Endothelial cell (in vitro differentiated cells): ENCODE results near the gene ZBTB20. TPM values are rescaled to one million over a fixed set of nuclear protein-coding genes. Genes with fewer than 3 reads are reported as not detected.

ENCODE experiments used
- DNase-seq: peaks from one replicate; pipeline ENCODE4 v3.0.0; 2021; ENCODE audit warnings: low spot score
- H3K27ac Mint-ChIP-seq: one replicate; pipeline ENCODE4 v1.8.0; 2021; ENCODE audit warnings: mixed read lengths, inconsistent platforms; ENCODE audit not compliant: unreplicated experiment
- H3K27me3 Mint-ChIP-seq: one replicate; pipeline ENCODE4 v1.8.0; 2021; ENCODE audit warnings: mild to moderate bottlenecking, moderate library complexity, mixed read lengths, inconsistent platforms; ENCODE audit not compliant: unreplicated experiment
- H3K36me3 Mint-ChIP-seq: one replicate; pipeline ENCODE4 v1.8.0; 2021; ENCODE audit warnings: mild to moderate bottlenecking, low read depth, mixed read lengths, inconsistent platforms; ENCODE audit not compliant: unreplicated experiment
- H3K4me1 Mint-ChIP-seq: one replicate; pipeline ENCODE4 v1.8.0; 2021; ENCODE audit warnings: mild to moderate bottlenecking, mixed read lengths, inconsistent platforms; ENCODE audit not compliant: unreplicated experiment
- H3K4me3 Mint-ChIP-seq: one replicate; pipeline ENCODE4 v1.8.0; 2021; ENCODE audit warnings: mild to moderate bottlenecking, mixed read lengths, inconsistent platforms; ENCODE audit not compliant: unreplicated experiment
- H3K9me3 Mint-ChIP-seq: one replicate; pipeline ENCODE4 v1.8.0; 2021; ENCODE audit warnings: mixed read lengths, inconsistent platforms; ENCODE audit not compliant: unreplicated experiment
- total RNA-seq: library from RNA; stranded (reverse); fragmentation: NEBNext Ultra II Directional; extraction: Animal tissue kit (Norgen Biotek cat#: 25700); gene quantifications from one replicate; pipeline ENCODE4 v1.2.1, GENCODE V29; 2021; ENCODE audit not compliant: unreplicated experiment
- TF ChIP-seq, protein P1 (sequence below): fragments of 200-600 bp; sonication (generic); IDR thresholded peaks from one replicate; pipeline ENCODE4 v1.5.0; 2021; ENCODE audit warnings: antibody characterized with exemption; ENCODE audit not compliant: unreplicated experiment

The ZBTB20 gene
- total RNA-seq, 1 donor from 2014 or later = 4.2 TPM

DNA sequence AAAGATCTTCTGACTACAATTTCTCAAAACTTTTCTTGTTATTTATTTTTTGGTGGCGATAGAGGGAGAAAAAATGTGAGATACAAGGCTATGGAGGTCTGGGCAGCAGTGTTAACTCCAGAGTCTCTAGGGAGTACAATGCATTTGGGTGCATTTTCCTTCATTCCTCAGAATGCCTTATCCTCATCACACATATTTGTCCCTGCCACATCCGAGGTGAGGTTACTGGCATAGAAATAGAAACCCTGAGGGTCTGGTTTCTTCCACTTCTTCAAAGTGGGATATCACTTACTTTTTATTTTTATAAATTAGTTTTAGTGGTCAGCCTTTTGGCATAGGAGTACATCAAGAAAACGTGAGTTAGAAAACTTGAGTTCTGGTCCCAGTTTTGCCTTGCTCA lies 702.9 kb downstream of the ZBTB20 start:
- H3K36me3 Mint-ChIP-seq = no peaks in the 10 kb centered on the region
- TF ChIP-seq, protein P1, sequence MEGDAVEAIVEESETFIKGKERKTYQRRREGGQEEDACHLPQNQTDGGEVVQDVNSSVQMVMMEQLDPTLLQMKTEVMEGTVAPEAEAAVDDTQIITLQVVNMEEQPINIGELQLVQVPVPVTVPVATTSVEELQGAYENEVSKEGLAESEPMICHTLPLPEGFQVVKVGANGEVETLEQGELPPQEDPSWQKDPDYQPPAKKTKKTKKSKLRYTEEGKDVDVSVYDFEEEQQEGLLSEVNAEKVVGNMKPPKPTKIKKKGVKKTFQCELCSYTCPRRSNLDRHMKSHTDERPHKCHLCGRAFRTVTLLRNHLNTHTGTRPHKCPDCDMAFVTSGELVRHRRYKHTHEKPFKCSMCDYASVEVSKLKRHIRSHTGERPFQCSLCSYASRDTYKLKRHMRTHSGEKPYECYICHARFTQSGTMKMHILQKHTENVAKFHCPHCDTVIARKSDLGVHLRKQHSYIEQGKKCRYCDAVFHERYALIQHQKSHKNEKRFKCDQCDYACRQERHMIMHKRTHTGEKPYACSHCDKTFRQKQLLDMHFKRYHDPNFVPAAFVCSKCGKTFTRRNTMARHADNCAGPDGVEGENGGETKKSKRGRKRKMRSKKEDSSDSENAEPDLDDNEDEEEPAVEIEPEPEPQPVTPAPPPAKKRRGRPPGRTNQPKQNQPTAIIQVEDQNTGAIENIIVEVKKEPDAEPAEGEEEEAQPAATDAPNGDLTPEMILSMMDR = no peak
- no peaks in the 10 kb centered on the region for H3K27me3 Mint-ChIP-seq
- no peak overlapping the region for H3K27ac Mint-ChIP-seq
- H3K9me3 Mint-ChIP-seq = no peaks in the 10 kb centered on the region
- H3K4me1 Mint-ChIP-seq = no peaks in the 10 kb centered on the region
- DNase-seq = no peak
- H3K4me3 Mint-ChIP-seq = no peak overlapping the region

DNA sequence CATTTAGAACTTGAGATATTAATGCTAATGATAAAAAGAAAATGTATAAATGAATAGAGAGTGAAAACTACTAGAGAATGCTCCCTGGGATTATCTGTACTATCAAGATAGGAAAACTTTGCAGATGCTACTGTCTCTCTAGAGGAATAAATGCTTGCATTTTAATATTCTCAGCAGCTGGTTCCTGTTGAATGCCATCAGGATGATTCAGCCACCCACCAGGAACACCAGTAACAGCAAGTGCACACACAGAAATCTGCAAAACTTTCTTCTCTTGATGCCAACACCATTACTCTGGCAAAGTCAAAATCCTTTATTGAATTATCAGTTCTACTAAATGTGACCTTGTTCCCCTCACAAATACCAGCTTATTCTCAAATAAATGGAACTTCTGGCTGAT lies 704.8 kb downstream of the ZBTB20 start:
- TF ChIP-seq, protein P1 = no peak
- no peaks in the 10 kb centered on the region for H3K4me1 Mint-ChIP-seq
- no peak for DNase-seq
- no peaks in the 10 kb centered on the region for H3K27me3 Mint-ChIP-seq
- no peak overlapping the region for H3K4me3 Mint-ChIP-seq
- H3K27ac Mint-ChIP-seq = no peak overlapping the region
- no peaks in the 10 kb centered on the region for H3K9me3 Mint-ChIP-seq
- no peaks in the 10 kb centered on the region for H3K36me3 Mint-ChIP-seq

DNA sequence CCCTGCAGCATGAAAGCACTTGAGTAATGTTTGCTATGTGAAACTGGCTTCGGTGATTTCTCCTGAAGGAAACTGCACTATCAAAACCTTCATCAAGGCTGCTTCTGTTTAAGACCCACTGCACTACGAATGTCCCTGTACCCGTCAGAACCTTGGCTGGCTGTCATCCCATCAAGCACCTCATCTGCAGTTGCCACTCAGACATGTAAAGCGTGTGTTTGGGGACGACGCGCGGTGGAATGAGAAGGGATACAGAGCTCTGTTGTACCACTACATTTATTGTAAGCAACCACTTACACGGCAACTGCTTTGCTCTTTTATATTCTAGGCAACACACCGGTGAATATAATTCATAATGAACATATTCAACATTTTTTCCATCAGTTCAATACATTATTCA lies 705.7 kb downstream of the ZBTB20 start:
- H3K36me3 Mint-ChIP-seq = no peaks in the 10 kb centered on the region
- no peak overlapping the region for H3K27ac Mint-ChIP-seq
- H3K27me3 Mint-ChIP-seq = no peaks in the 10 kb centered on the region
- no peak overlapping the region for H3K4me3 Mint-ChIP-seq
- TF ChIP-seq, protein P1 = no peak
- H3K4me1 Mint-ChIP-seq = no peaks in the 10 kb centered on the region
- H3K9me3 Mint-ChIP-seq = no peaks in the 10 kb centered on the region
- DNase-seq = no peak

DNA sequence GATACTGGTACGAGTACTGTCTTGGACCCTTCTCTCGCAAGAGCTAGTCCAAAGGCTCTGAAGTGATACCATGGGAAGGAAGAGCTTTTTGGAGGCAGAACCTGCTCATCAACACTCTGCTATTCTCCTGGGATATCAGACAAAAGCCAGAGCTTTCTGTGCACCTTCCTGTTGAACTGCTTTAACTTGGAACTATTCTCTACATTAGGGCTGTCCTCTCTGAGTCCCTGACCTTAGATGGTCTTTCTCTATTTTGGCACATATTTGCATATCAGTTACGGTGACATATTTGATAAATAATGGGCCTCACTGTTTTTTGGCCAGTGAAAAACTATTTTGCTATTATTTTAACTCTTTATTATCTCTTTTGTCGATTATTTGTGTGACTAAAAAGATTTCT lies 706.4 kb downstream of the ZBTB20 start:
- no peak for DNase-seq
- no peaks in the 10 kb centered on the region for H3K9me3 Mint-ChIP-seq

DNA sequence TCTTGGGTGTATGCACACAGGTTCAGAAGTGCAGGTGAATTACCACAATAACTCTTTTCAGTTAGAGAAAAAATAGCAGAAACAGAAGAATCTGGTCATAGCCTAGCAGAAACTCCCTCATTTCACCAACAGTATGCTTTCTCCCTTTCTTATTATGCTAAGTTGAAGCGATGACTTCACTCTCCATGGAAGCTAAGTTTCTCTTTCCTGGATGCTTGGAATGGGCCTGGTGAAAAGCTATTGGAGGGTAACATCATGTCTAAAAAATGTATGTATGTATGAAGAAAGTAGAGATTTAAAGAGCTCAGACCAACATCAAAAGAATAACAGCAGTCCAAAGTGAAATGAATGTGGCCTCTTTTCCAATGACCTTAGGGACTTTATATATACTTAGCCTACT lies 707.8 kb downstream of the ZBTB20 start:
- H3K4me1 Mint-ChIP-seq = no peaks in the 10 kb centered on the region
- H3K4me3 Mint-ChIP-seq = no peak overlapping the region
- no peak for DNase-seq
- TF ChIP-seq, protein P1 = no peak
- H3K27ac Mint-ChIP-seq = no peak overlapping the region
- no peaks in the 10 kb centered on the region for H3K36me3 Mint-ChIP-seq
- H3K27me3 Mint-ChIP-seq = no peaks in the 10 kb centered on the region
- no peaks in the 10 kb centered on the region for H3K9me3 Mint-ChIP-seq

More for the DNA sequence above, 706.4 kb downstream of the ZBTB20 start:
- no peaks in the 10 kb centered on the region for H3K36me3 Mint-ChIP-seq
- no peaks in the 10 kb centered on the region for H3K4me1 Mint-ChIP-seq
- TF ChIP-seq, protein P1 = no peak
- no peaks in the 10 kb centered on the region for H3K27me3 Mint-ChIP-seq
- H3K27ac Mint-ChIP-seq = no peak overlapping the region
- H3K4me3 Mint-ChIP-seq = no peak overlapping the region
